ENCODE measurements around the gene ARPP21. TPM values are rescaled to one million over a fixed set of nuclear protein-coding genes. Genes with fewer than 3 reads are reported as not detected.
A peak's percentile ranks its signal among the peaks of the same experiment; 100 is the strongest.

Gene ARPP21
- total RNA-seq, 1 experiment from 2014 or later, result not detected

DNA sequence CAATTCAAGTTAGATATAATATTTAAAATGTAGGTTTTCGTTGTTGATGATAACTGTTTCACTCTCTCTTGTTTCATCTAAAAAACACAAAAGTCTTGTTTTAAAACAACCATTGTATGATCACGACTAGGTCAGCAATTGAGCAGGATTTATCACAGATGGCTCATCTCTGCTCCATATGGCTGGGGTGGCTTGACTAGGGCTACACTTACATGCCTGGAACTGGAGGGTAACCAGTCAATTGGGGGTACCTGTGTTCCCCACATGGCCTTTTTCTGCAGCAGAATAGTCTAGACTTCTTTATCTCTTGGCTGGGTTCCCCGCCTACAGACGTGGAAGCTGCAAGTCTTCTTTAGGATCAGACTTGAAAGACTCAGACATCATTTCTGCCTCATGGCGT, 103.9 kb downstream of the ARPP21 start (continued):
- TF ChIP-seq, protein P1, sequence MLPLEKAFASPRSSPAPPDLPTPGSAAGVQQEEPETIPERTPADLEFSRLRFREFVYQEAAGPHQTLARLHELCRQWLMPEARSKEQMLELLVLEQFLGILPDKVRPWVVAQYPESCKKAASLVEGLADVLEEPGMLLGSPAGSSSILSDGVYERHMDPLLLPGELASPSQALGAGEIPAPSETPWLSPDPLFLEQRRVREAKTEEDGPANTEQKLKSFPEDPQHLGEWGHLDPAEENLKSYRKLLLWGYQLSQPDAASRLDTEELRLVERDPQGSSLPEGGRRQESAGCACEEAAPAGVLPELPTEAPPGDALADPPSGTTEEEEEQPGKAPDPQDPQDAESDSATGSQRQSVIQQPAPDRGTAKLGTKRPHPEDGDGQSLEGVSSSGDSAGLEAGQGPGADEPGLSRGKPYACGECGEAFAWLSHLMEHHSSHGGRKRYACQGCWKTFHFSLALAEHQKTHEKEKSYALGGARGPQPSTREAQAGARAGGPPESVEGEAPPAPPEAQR (CRISPR knock-in tag; IDR thresholded peaks at IDR 0.05), result no peak
- no peak for TF ChIP-seq ZNF416 (CRISPR knock-in tag; IDR thresholded peaks at IDR 0.05)
- no peak for TF ChIP-seq HMGXB4 (CRISPR knock-in tag; IDR thresholded peaks at IDR 0.05)
- no peak for TF ChIP-seq ATF6 (CRISPR knock-in tag; IDR thresholded peaks at IDR 0.05)
- TF ChIP-seq CREB1 (CRISPR knock-in tag; IDR thresholded peaks at IDR 0.05), result no peak

GRCh38 chr3:35744419-35744818, 105.1 kb downstream of the ARPP21 start:
- CTCF ChIA-PET, result no interaction called here
- peak; percentile 96 for ATAC-seq
- DNase-seq (ENCODE audit: low spot score), result peak; percentile 28
- Mint-ChIP-seq H3K27me3 (ENCODE audit: low read depth) (peaks cover 75% of the 10 kb centered on the region), H3K9me3 (no peaks in the 10 kb centered on the region), H3K4me1 (peaks cover 22% of the 10 kb centered on the region), H3K4me3 (no peak overlapping the region), H3K36me3 (no peaks in the 10 kb centered on the region), H3K27ac (no peak overlapping the region)
- POLR2A ChIA-PET, result no interaction called here
- TF ChIP-seq, protein P2, sequence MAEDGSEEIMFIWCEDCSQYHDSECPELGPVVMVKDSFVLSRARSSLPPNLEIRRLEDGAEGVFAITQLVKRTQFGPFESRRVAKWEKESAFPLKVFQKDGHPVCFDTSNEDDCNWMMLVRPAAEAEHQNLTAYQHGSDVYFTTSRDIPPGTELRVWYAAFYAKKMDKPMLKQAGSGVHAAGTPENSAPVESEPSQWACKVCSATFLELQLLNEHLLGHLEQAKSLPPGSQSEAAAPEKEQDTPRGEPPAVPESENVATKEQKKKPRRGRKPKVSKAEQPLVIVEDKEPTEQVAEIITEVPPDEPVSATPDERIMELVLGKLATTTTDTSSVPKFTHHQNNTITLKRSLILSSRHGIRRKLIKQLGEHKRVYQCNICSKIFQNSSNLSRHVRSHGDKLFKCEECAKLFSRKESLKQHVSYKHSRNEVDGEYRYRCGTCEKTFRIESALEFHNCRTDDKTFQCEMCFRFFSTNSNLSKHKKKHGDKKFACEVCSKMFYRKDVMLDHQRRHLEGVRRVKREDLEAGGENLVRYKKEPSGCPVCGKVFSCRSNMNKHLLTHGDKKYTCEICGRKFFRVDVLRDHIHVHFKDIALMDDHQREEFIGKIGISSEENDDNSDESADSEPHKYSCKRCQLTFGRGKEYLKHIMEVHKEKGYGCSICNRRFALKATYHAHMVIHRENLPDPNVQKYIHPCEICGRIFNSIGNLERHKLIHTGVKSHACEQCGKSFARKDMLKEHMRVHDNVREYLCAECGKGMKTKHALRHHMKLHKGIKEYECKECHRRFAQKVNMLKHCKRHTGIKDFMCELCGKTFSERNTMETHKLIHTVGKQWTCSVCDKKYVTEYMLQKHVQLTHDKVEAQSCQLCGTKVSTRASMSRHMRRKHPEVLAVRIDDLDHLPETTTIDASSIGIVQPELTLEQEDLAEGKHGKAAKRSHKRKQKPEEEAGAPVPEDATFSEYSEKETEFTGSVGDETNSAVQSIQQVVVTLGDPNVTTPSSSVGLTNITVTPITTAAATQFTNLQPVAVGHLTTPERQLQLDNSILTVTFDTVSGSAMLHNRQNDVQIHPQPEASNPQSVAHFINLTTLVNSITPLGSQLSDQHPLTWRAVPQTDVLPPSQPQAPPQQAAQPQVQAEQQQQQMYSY (CRISPR knock-in tag; IDR thresholded peaks at IDR 0.05), result no peak
- TF ChIP-seq CREM (CRISPR knock-in tag; IDR thresholded peaks at IDR 0.05) (no peak), ERG (CRISPR knock-in tag; IDR thresholded peaks at IDR 0.05) (no peak), AFF4 (CRISPR knock-in tag; IDR thresholded peaks at IDR 0.05; ENCODE audit: borderline replicate concordance) (no peak), ATF6 (CRISPR knock-in tag; IDR thresholded peaks at IDR 0.05) (no peak), GRHL2 (CRISPR knock-in tag; IDR thresholded peaks at IDR 0.05; ENCODE audit: insufficient replicate concordance, severe bottlenecking) (no peak), CDX4 (CRISPR knock-in tag; IDR thresholded peaks at IDR 0.05; ENCODE audit: borderline replicate concordance) (no peak), NFATC4 (CRISPR knock-in tag; IDR thresholded peaks at IDR 0.05) (no peak), ZNF121 (CRISPR knock-in tag; IDR thresholded peaks at IDR 0.05) (no peak), ELF4 (CRISPR knock-in tag; IDR thresholded peaks at IDR 0.05; ENCODE audit: low read depth) (no peak), SMAD4 (CRISPR knock-in tag; IDR thresholded peaks at IDR 0.05) (no peak)
- TF ChIP-seq, protein P3, sequence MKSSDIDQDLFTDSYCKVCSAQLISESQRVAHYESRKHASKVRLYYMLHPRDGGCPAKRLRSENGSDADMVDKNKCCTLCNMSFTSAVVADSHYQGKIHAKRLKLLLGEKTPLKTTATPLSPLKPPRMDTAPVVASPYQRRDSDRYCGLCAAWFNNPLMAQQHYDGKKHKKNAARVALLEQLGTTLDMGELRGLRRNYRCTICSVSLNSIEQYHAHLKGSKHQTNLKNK (CRISPR knock-in tag; IDR thresholded peaks at IDR 0.05), result no peak
- TF ChIP-seq, protein P1 (CRISPR knock-in tag; IDR thresholded peaks at IDR 0.05), result no peak

Measured in WTC11 (cell line).